WERI-Rb-1 (cell line): ENCODE measurements around the gene AICDA.
"Not testable (repeated sequence)": the region's sequence is repeated elsewhere in the genome, so short reads cannot be mapped to it uniquely, and the experiment has no call there.

Experiments used
- DNase-seq: peaks from one replicate; pipeline ENCODE4 v3.0.0-alpha.2; 2020
- H3K27ac ChIP-seq: fragments of 250-450 bp; sonication (Bioruptor Pico); 2 replicates; pipeline ENCODE4 v1.5.1; 2020; ENCODE audit warnings: mild to moderate bottlenecking, moderate library complexity
- H3K27me3 ChIP-seq: fragments of 250-450 bp; sonication (Bioruptor Pico); 2 replicates; pipeline ENCODE4 v1.5.1; 2021; ENCODE audit warnings: mild to moderate bottlenecking, low read depth, moderate library complexity; ENCODE audit not compliant: insufficient read depth, severe bottlenecking
- H3K36me3 ChIP-seq: fragments of 250-450 bp; sonication (Bioruptor Pico); 2 replicates; pipeline ENCODE4 v1.5.1; 2020; ENCODE audit warnings: mild to moderate bottlenecking, moderate library complexity
- H3K4me3 ChIP-seq: 2 replicates; pipeline ENCODE4 v1.5.1; 2011; ENCODE audit warnings: low read depth, mild to moderate bottlenecking, control low read depth, low read length
- H3K9me3 ChIP-seq: fragments of 250-450 bp; sonication (Bioruptor Pico); 2 replicates; pipeline ENCODE4 v1.5.1; 2021; ENCODE audit warnings: mild to moderate bottlenecking, moderate library complexity; ENCODE audit not compliant: severe bottlenecking
- CTCF ChIP-seq: IDR thresholded peaks from 2 replicates; pipeline ENCODE4 v1.5.1; 2011; ENCODE audit warnings: low read depth, mild to moderate bottlenecking, control low read depth, inconsistent platforms, low read length

AICDA gene

GRCh38 chr12:8622646-8623045, 10.0 kb upstream of the AICDA start:
- no peak for DNase-seq
- H3K9me3 ChIP-seq: no peaks in the 10 kb centered on the region
- no peaks in the 10 kb centered on the region for H3K36me3 ChIP-seq
- no peak overlapping the region for H3K4me3 ChIP-seq
- H3K27ac ChIP-seq: no peak overlapping the region
- H3K27me3 ChIP-seq: no peaks in the 10 kb centered on the region
- TF ChIP-seq CTCF: no peak

- no peak for DNase-seq
- H3K4me3 ChIP-seq: no peak overlapping the region
- H3K9me3 ChIP-seq: no peaks in the 10 kb centered on the region
- no peaks in the 10 kb centered on the region for H3K36me3 ChIP-seq
- no peaks in the 10 kb centered on the region for H3K27me3 ChIP-seq
- no peak overlapping the region for H3K27ac ChIP-seq
- no peak for TF ChIP-seq CTCF
Measured at GRCh38 chr12:8615206-8615605, 2.5 kb upstream of the AICDA start.

- H3K36me3 ChIP-seq, H3K9me3 ChIP-seq, H3K27me3 ChIP-seq, DNase-seq, H3K27ac ChIP-seq, H3K4me3 ChIP-seq: not testable (repeated sequence)
Measured at GRCh38 chr12:8613881-8614280, 1.2 kb upstream of the AICDA start.

- Histone ChIP-seq H3K27me3 (no peaks in the 10 kb centered on the region), H3K4me3 (no peak overlapping the region), H3K27ac (no peak overlapping the region), H3K36me3 (no peaks in the 10 kb centered on the region), H3K9me3 (no peaks in the 10 kb centered on the region)
- TF ChIP-seq CTCF: peak; percentile 75
- DNase-seq: peak; percentile 43
Measured at GRCh38 chr12:8609061-8609570, 3.5 kb downstream of the AICDA start.

- no peaks in the 10 kb centered on the region for H3K36me3 ChIP-seq
- H3K9me3 ChIP-seq: no peaks in the 10 kb centered on the region
- H3K27ac ChIP-seq: no peak overlapping the region
- H3K27me3 ChIP-seq: no peaks in the 10 kb centered on the region
- DNase-seq: no peak
- no peak for TF ChIP-seq CTCF
- no peak overlapping the region for H3K4me3 ChIP-seq
Measured at GRCh38 chr12:8606890-8607289, 5.8 kb downstream of the AICDA start.

GRCh38 chr12:8605057-8605456, 7.6 kb downstream of the AICDA start:
- H3K27me3 ChIP-seq: no peaks in the 10 kb centered on the region
- DNase-seq: no peak
- no peaks in the 10 kb centered on the region for H3K9me3 ChIP-seq
- no peak overlapping the region for H3K4me3 ChIP-seq
- no peak overlapping the region for H3K27ac ChIP-seq
- no peaks in the 10 kb centered on the region for H3K36me3 ChIP-seq
- TF ChIP-seq CTCF: no peak
